Omental fat pad (tissue), 4 donors: ENCODE data around the gene CD8B2. TPM values are rescaled to one million over a fixed set of nuclear protein-coding genes. Genes with fewer than 3 reads are reported as not detected.
"Not testable (repeated sequence)": the region's sequence is repeated elsewhere in the genome, so short reads cannot be mapped to it uniquely, and the experiment has no call there.

Experiments used
- ATAC-seq: fragments of 150-250 bp; one replicate; pipeline ENCODE4 v1.9.1; 2016; ENCODE audit warnings: mild to moderate bottlenecking, moderate library complexity; ENCODE audit not compliant: low FRiP score
- DNase-seq: peaks from one replicate; pipeline ENCODE4 v3.0.0-alpha.2; 2019; ENCODE audit warnings: low spot score
- CTCF ChIP-seq, 3 donors: fragments of 450-650 bp; IDR thresholded peaks; one replicate each; pipeline ENCODE4 v1.5.1; 2016 to 2017; ENCODE audit warnings: antibody characterized with exemption in 3 of 3, mild to moderate bottlenecking in 3 of 3, moderate library complexity in 2 of 3
- total RNA-seq, 4 donors: library from RNA; depleted of rRNA; stranded (reverse); fragments of >200 nt; gene quantifications; one replicate each; pipeline ENCODE4 v1.1.0, GENCODE V29; 2016

Gene CD8B2
- total RNA-seq, 4 donors from 2014 or later: not detected

GRCh38 chr2:106547164-106547903 is 60.2 kb downstream of the CD8B2 start:
- TF ChIP-seq CTCF (IDR thresholded peaks at IDR 0.05): no peak
- DNase-seq: no peak
- no peak for ATAC-seq

- ATAC-seq (no peak), DNase-seq (no peak)
- no peak for TF ChIP-seq CTCF (IDR thresholded peaks at IDR 0.05)
Measured at GRCh38 chr2:106551417-106552130, 64.4 kb downstream of the CD8B2 start.

- no peak for DNase-seq
- no peak for TF ChIP-seq CTCF (IDR thresholded peaks at IDR 0.05)
- ATAC-seq: no peak
Measured at GRCh38 chr2:106552921-106553320, 65.8 kb downstream of the CD8B2 start.

GRCh38 chr2:106553321-106553720 is 66.2 kb downstream of the CD8B2 start:
- no peak for ATAC-seq

GRCh38 chr2:106554411-106554810 is 67.2 kb downstream of the CD8B2 start:
- no peak for TF ChIP-seq CTCF (IDR thresholded peaks at IDR 0.05)
- DNase-seq (no peak), ATAC-seq (no peak)

More at GRCh38 chr2:106553321-106553720, 66.2 kb downstream of the CD8B2 start:
- no peak for TF ChIP-seq CTCF (IDR thresholded peaks at IDR 0.05)
- DNase-seq: no peak

- no peak for ATAC-seq
- TF ChIP-seq CTCF (IDR thresholded peaks at IDR 0.05): no peak
Measured at GRCh38 chr2:106555053-106555452, 67.9 kb downstream of the CD8B2 start.

GRCh38 chr2:106559786-106560185 is 72.6 kb downstream of the CD8B2 start:
- not testable (repeated sequence) for ATAC-seq, DNase-seq

More at GRCh38 chr2:106555053-106555452, 67.9 kb downstream of the CD8B2 start:
- no peak for DNase-seq
